H9 (cell line): ENCODE results near the gene PTK7. TPM values are rescaled to one million over a fixed set of nuclear protein-coding genes. Genes with fewer than 3 reads are reported as not detected.

Experiments
- DNase-seq: peaks from one replicate; pipeline ENCODE4 v3.0.0-alpha.2; 2017
- H2AFZ ChIP-seq: one replicate; pipeline ENCODE4 v1.6.1; 2013; ENCODE audit warnings: mild to moderate bottlenecking, low read length, control low read depth, moderate library complexity
- H2AK5ac ChIP-seq: 2 replicates; pipeline ENCODE4 v1.6.1; 2013; ENCODE audit warnings: low read length, control low read depth, mixed read lengths; ENCODE audit not compliant: insufficient read length
- H2BK120ac ChIP-seq: one replicate; pipeline ENCODE4 v1.6.1; 2013; ENCODE audit warnings: low read depth, mild to moderate bottlenecking, low read length, control low read depth, inconsistent platforms; ENCODE audit not compliant: poor library complexity, severe bottlenecking
- H2BK12ac ChIP-seq: 2 replicates; pipeline ENCODE4 v1.6.1; 2013; ENCODE audit warnings: low read length, control low read depth, mixed read lengths, low read depth; ENCODE audit not compliant: insufficient read length
- H2BK15ac ChIP-seq: 2 replicates; pipeline ENCODE4 v1.6.1; 2013; ENCODE audit warnings: low read depth, low read length, control low read depth
- H2BK20ac ChIP-seq: one replicate; pipeline ENCODE4 v1.6.1; 2013; ENCODE audit warnings: low read depth, mild to moderate bottlenecking, low read length, control low read depth, inconsistent platforms; ENCODE audit not compliant: poor library complexity, severe bottlenecking
- H2BK5ac ChIP-seq: 2 replicates; pipeline ENCODE4 v1.6.1; 2013; ENCODE audit warnings: low read length, control low read depth, mixed read lengths; ENCODE audit not compliant: insufficient read length
- H3K14ac ChIP-seq: 2 replicates; pipeline ENCODE4 v1.6.1; 2013; ENCODE audit warnings: low read length, control low read depth; ENCODE audit not compliant: insufficient read depth
- H3K18ac ChIP-seq: 2 replicates; pipeline ENCODE4 v1.6.1; 2013; ENCODE audit warnings: low read depth, mild to moderate bottlenecking, mixed read lengths, low read length, control low read depth; ENCODE audit not compliant: insufficient read length
- H3K23ac ChIP-seq: 2 replicates; pipeline ENCODE4 v1.6.1; 2013; ENCODE audit warnings: low read length, control low read depth, mixed read lengths, low read depth; ENCODE audit not compliant: insufficient read length
- H3K23me2 ChIP-seq: 2 replicates; pipeline ENCODE4 v1.6.1; 2013; ENCODE audit warnings: low read depth, mild to moderate bottlenecking, mixed read lengths, low read length, control low read depth; ENCODE audit not compliant: insufficient read length, poor library complexity, severe bottlenecking
- H3K27ac ChIP-seq: 2 replicates; pipeline ENCODE4 v1.5.1; 2013; ENCODE audit warnings: low read length, control low read depth, mixed read lengths, low read depth; ENCODE audit not compliant: insufficient read length
- H3K27me3 ChIP-seq: 2 replicates; pipeline ENCODE4 v1.6.1; 2013; ENCODE audit warnings: low read length, control low read depth, inconsistent platforms; ENCODE audit not compliant: insufficient read depth
- H3K4ac ChIP-seq: 2 replicates; pipeline ENCODE4 v1.6.1; 2013; ENCODE audit warnings: low read depth, mild to moderate bottlenecking, control low read depth, inconsistent platforms, low read length, moderate library complexity
- H3K4me1 ChIP-seq: 2 replicates; pipeline ENCODE4 v1.6.1; 2013; ENCODE audit warnings: low read length, control low read depth, inconsistent platforms; ENCODE audit not compliant: insufficient read depth
- H3K4me2 ChIP-seq: 2 replicates; pipeline ENCODE4 v1.6.1; 2013; ENCODE audit warnings: low read length, control low read depth, mixed read lengths; ENCODE audit not compliant: insufficient read length, insufficient read depth
- H3K56ac ChIP-seq: 2 replicates; pipeline ENCODE4 v1.6.1; 2013; ENCODE audit warnings: low read depth, mild to moderate bottlenecking, mixed read lengths, low read length, control low read depth; ENCODE audit not compliant: insufficient read length
- H3K79me1 ChIP-seq: 2 replicates; pipeline ENCODE4 v1.6.1; 2013; ENCODE audit warnings: low read depth, mild to moderate bottlenecking, moderate library complexity, low read length, control low read depth, inconsistent platforms; ENCODE audit not compliant: insufficient read depth, poor library complexity, severe bottlenecking
- H3K79me2 ChIP-seq: 2 replicates; pipeline ENCODE4 v1.6.1; 2013; ENCODE audit warnings: low read length, control low read depth, inconsistent platforms; ENCODE audit not compliant: insufficient read depth
- H3K9ac ChIP-seq: 2 replicates; pipeline ENCODE4 v1.6.1; 2013; ENCODE audit warnings: low read length, control low read depth, mixed read lengths; ENCODE audit not compliant: insufficient read length; ENCODE audit errors: extremely low read depth
- H3K9me3 ChIP-seq: one replicate; pipeline ENCODE4 v1.6.1; 2013; ENCODE audit warnings: low read depth, low read length, inconsistent platforms; ENCODE audit not compliant: control insufficient read depth
- H3T11ph ChIP-seq: one replicate; pipeline ENCODE4 v1.6.1; 2013; ENCODE audit warnings: mild to moderate bottlenecking, low read length, control low read depth, inconsistent platforms
- H4K20me1 ChIP-seq: one replicate; pipeline ENCODE4 v1.6.1; 2013; ENCODE audit not compliant: control insufficient read depth, insufficient read length, insufficient read depth
- H4K5ac ChIP-seq: 2 replicates; pipeline ENCODE4 v1.6.1; 2013; ENCODE audit warnings: low read depth, mild to moderate bottlenecking, mixed read lengths, low read length, control low read depth; ENCODE audit not compliant: insufficient read length
- H4K8ac ChIP-seq: replicated peaks from 2 replicates; pipeline ENCODE4 v1.6.1; 2013; ENCODE audit warnings: low read length, control low read depth, mixed read lengths, low read depth; ENCODE audit not compliant: insufficient read length
- H4K91ac ChIP-seq: 2 replicates; pipeline ENCODE4 v1.6.1; 2013; ENCODE audit warnings: low read depth, mild to moderate bottlenecking, moderate library complexity, mixed read lengths, low read length, control low read depth; ENCODE audit not compliant: insufficient read length
- H3K27ac Mint-ChIP-seq, 3 experiments: 2 replicates in 2 of 3; 3 replicates in 1 of 3; pipeline ENCODE4 v1.8.0; 2020 to 2021; ENCODE audit warnings: mixed read lengths in 3 of 3, mild to moderate bottlenecking in 1 of 3, moderate library complexity in 1 of 3
- H3K27me3 Mint-ChIP-seq: 2 replicates; pipeline ENCODE4 v1.8.0; 2021; ENCODE audit warnings: low read depth, mild to moderate bottlenecking, moderate library complexity, mixed read lengths
- H3K36me3 Mint-ChIP-seq, 3 experiments: 2 replicates in 2 of 3; 3 replicates in 1 of 3; pipeline ENCODE4 v1.8.0; 2020 to 2021; ENCODE audit warnings: low read depth in 3 of 3, mixed read lengths in 3 of 3; ENCODE audit not compliant: insufficient read depth in 1 of 3
- H3K4me1 Mint-ChIP-seq, 2 experiments: 2 replicates each; pipeline ENCODE4 v1.8.0; 2020; ENCODE audit warnings: mixed read lengths in 2 of 2
- H3K4me3 Mint-ChIP-seq, 2 experiments: 2 replicates in 1 of 2; 3 replicates in 1 of 2; pipeline ENCODE4 v1.8.0; 2020 to 2021; ENCODE audit warnings: mild to moderate bottlenecking in 2 of 2, mixed read lengths in 2 of 2, moderate library complexity in 1 of 2
- H3K9me3 Mint-ChIP-seq, 2 experiments: 2 replicates in 1 of 2; 3 replicates in 1 of 2; pipeline ENCODE4 v1.8.0; 2020; ENCODE audit warnings: mild to moderate bottlenecking in 2 of 2, mixed read lengths in 2 of 2, moderate library complexity in 1 of 2
- WGBS: extraction: QIAGEN DNeasy Blood & Tissue Kit; methylation state at CpG from one replicate; pipeline ENCODE4 v1.1.7; 2013; ENCODE audit warnings: missing lambda C conversion rate, low lambda C conversion rate, mixed read lengths; ENCODE audit not compliant: insufficient read length; ENCODE audit errors: extremely low coverage; 5-methylcytosine and 5-hydroxymethylcytosine counted together
- total RNA-seq: library from RNA; stranded (reverse); gene quantifications from 2 replicates; pipeline ENCODE4 v1.2.1, GENCODE V29; 2021
- TF ChIP-seq, protein P1 (sequence below): fragments of 200-600 bp; sonication (generic); conservative IDR thresholded peaks from 3 replicates; pipeline ENCODE4 v1.8.0; 2021; ENCODE audit warnings: antibody characterized with exemption, mild to moderate bottlenecking

The PTK7 gene
- total RNA-seq, 1 experiment from 2014 or later: 128 TPM

- Histone ChIP-seq H3K9me3 (no peaks in the 10 kb centered on the region), H3K79me2 (no peaks in the 10 kb centered on the region), H3K14ac (no peak overlapping the region), H3T11ph (no peak overlapping the region), H3K23ac (no peak overlapping the region), H4K20me1 (no peaks in the 10 kb centered on the region), H3K23me2 (no peaks in the 10 kb centered on the region), H3K9ac (no peak overlapping the region), H2BK12ac (no peak overlapping the region), H3K4ac (no peak overlapping the region), H3K79me1 (no peaks in the 10 kb centered on the region), H2BK5ac (no peak overlapping the region), H2AK5ac (no peak overlapping the region), H2BK120ac (no peak overlapping the region), H3K56ac (no peak overlapping the region), H3K4me2 (no peak overlapping the region), H2BK15ac (no peak overlapping the region), H3K4me1 (no peaks in the 10 kb centered on the region), H4K8ac (no peak overlapping the region), H3K27ac (no peak overlapping the region), H3K27me3 (no peaks in the 10 kb centered on the region), H4K91ac (no peak overlapping the region), H2BK20ac (no peak overlapping the region), H2AFZ (no peak overlapping the region), H4K5ac (no peak overlapping the region), H3K18ac (no peak overlapping the region)
- Mint-ChIP-seq H3K4me3 (no peak overlapping the region; a peak in 1 of 5 replicates), H3K27me3 (no peaks in the 10 kb centered on the region; the same call in none of the 2 replicates), H3K9me3 (no peaks in the 10 kb centered on the region; a peak in 1 of 5 replicates), H3K36me3 (peaks cover 35 to 84% (median 68%) of the 10 kb centered on the region in 3 experiments), H3K27ac (no peak overlapping the region; a peak in 2 of 7 replicates), H3K4me1 (no peaks in the 10 kb centered on the region)
- DNase-seq: peak; percentile 18
- no CpG with 5 or more reads among the region's 9 CpGs for WGBS
- TF ChIP-seq, protein P1, sequence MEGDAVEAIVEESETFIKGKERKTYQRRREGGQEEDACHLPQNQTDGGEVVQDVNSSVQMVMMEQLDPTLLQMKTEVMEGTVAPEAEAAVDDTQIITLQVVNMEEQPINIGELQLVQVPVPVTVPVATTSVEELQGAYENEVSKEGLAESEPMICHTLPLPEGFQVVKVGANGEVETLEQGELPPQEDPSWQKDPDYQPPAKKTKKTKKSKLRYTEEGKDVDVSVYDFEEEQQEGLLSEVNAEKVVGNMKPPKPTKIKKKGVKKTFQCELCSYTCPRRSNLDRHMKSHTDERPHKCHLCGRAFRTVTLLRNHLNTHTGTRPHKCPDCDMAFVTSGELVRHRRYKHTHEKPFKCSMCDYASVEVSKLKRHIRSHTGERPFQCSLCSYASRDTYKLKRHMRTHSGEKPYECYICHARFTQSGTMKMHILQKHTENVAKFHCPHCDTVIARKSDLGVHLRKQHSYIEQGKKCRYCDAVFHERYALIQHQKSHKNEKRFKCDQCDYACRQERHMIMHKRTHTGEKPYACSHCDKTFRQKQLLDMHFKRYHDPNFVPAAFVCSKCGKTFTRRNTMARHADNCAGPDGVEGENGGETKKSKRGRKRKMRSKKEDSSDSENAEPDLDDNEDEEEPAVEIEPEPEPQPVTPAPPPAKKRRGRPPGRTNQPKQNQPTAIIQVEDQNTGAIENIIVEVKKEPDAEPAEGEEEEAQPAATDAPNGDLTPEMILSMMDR: no peak
Observed at GRCh38 chr6:43038727-43039126, 37.4 kb upstream of the PTK7 start.
